GM18498 (cell line): ENCODE measurements around the gene KRT8.
"Not testable (repeated sequence)": the region's sequence is repeated elsewhere in the genome, so short reads cannot be mapped to it uniquely, and the experiment has no call there.

Experiments used
- ATAC-seq: cut with Tn5 transposase; IDR thresholded peaks from one replicate; pipeline ENCODE4 v1.9.1; 2021; ENCODE audit warnings: mild to moderate bottlenecking, moderate library complexity; ENCODE audit not compliant: unreplicated experiment

The KRT8 gene

GRCh38 chr12:52903285-52903854, 1.5 kb downstream of the KRT8 start:
- ATAC-seq: no peak

GRCh38 chr12:52901715-52902541, 2.9 kb downstream of the KRT8 start:
- no peak for ATAC-seq

- ATAC-seq: no peak
Observed at GRCh38 chr12:52900896-52901714, 3.8 kb downstream of the KRT8 start.

- ATAC-seq: no peak
Observed at GRCh38 chr12:52900166-52900895, 4.5 kb downstream of the KRT8 start.

- no peak for ATAC-seq
Observed at GRCh38 chr12:52899338-52900035, 5.4 kb downstream of the KRT8 start.

- no peak for ATAC-seq
Observed at GRCh38 chr12:52896190-52897100, 8.4 kb downstream of the KRT8 start.

- no peak for ATAC-seq
Observed at GRCh38 chr12:52895726-52896189, 9.1 kb downstream of the KRT8 start.

GRCh38 chr12:52892974-52893373, 11.9 kb downstream of the KRT8 start:
- no peak for ATAC-seq

- no peak for ATAC-seq
Observed at GRCh38 chr12:52892207-52892852, 12.5 kb downstream of the KRT8 start.

- ATAC-seq: no peak
Observed at GRCh38 chr12:52891044-52891443, 13.8 kb downstream of the KRT8 start.

GRCh38 chr12:52890417-52890816, 14.5 kb downstream of the KRT8 start:
- no peak for ATAC-seq

- no peak for ATAC-seq
Observed at GRCh38 chr12:52884526-52885293, 20.2 kb downstream of the KRT8 start.

- not testable (repeated sequence) for ATAC-seq
Observed at GRCh38 chr12:52880499-52880898, 24.4 kb downstream of the KRT8 start.

GRCh38 chr12:52879394-52880351, 25.2 kb downstream of the KRT8 start:
- peak; percentile 67 for ATAC-seq

GRCh38 chr12:52878507-52879393, 26.1 kb downstream of the KRT8 start:
- ATAC-seq: no peak

GRCh38 chr12:52877242-52877641, 27.6 kb downstream of the KRT8 start:
- ATAC-seq: no peak
